ENCODE data around the gene ADAMTS8. TPM values are rescaled to one million over a fixed set of nuclear protein-coding genes. Genes with fewer than 3 reads are reported as not detected.

Gene ADAMTS8
- polyA plus RNA-seq, 1 donor (not counting 4 experiments of a cell fraction or from before 2014, with no cell fraction given), result not detected

- Histone ChIP-seq H3K4me2 (ENCODE audit: control insufficient read depth, extremely low read depth, insufficient read depth, low read depth, low read length) (no peak overlapping the region), H3K27ac (ENCODE audit: control insufficient read depth, insufficient read depth, low read length) (no peak overlapping the region), H3K9ac (ENCODE audit: control insufficient read depth, extremely low read depth, insufficient read depth, low read length) (no peak overlapping the region), H4K20me1 (ENCODE audit: control insufficient read depth, extremely low read depth, insufficient read depth, low read length) (no peaks in the 10 kb centered on the region), H3K36me3 (ENCODE audit: control insufficient read depth in 2 of 2, extremely low read depth in 1 of 2, insufficient read depth in 2 of 2, low read length in 2 of 2) (no peaks in the 10 kb centered on the region), H2AFZ (ENCODE audit: control insufficient read depth, low read length) (no peak overlapping the region), H3K79me2 (ENCODE audit: control insufficient read depth, insufficient read depth, low read length) (no peaks in the 10 kb centered on the region), H3K4me1 (ENCODE audit: control insufficient read depth, extremely low read depth, insufficient read depth, low read length) (peaks cover 33% of the 10 kb centered on the region), H3K4me3 (ENCODE audit: control insufficient read depth in 2 of 3, extremely low read depth in 1 of 3, insufficient read depth in 2 of 3, low read depth in 1 of 3, low read length in 3 of 3) (no peak overlapping the region), H3K9me1 (ENCODE audit: control insufficient read depth, extremely low read depth, insufficient read depth, low read length) (no peaks in the 10 kb centered on the region), H3K9me3 (ENCODE audit: control insufficient read depth, low read depth, low read length) (no peaks in the 10 kb centered on the region), H3K27me3 (ENCODE audit: control insufficient read depth, extremely low read depth, insufficient read depth, low read length) (peaks cover 12% of the 10 kb centered on the region)
- no peak for TF ChIP-seq EZH2 (IDR thresholded peaks at IDR 0.05; ENCODE audit: low read length)
- dilution Hi-C loops (cut with MboI; ENCODE audit: extremely low pct_ligation_motif_present, low sequenced_read_pairs), result no loop called here
- DNase-seq (ENCODE audit: low read depth, low spot score) (no peak), FAIRE-seq (no peak)
Observed at GRCh38 chr11:130404727-130405126, 23.7 kb downstream of the ADAMTS8 start.

- peaks cover 27% of the 10 kb centered on the region for H3K4me1 ChIP-seq (ENCODE audit: control insufficient read depth, extremely low read depth, insufficient read depth, low read length)
- H3K4me2 ChIP-seq (ENCODE audit: control insufficient read depth, extremely low read depth, insufficient read depth, low read depth, low read length), result no peak overlapping the region
- DNase-seq (ENCODE audit: low read depth, low spot score), result no peak
- no peak overlapping the region for H3K9ac ChIP-seq (ENCODE audit: control insufficient read depth, extremely low read depth, insufficient read depth, low read length)
- H3K4me3 ChIP-seq (ENCODE audit: control insufficient read depth in 2 of 3, extremely low read depth in 1 of 3, insufficient read depth in 2 of 3, low read depth in 1 of 3, low read length in 3 of 3), result no peak overlapping the region
- no peaks in the 10 kb centered on the region for H3K9me1 ChIP-seq (ENCODE audit: control insufficient read depth, extremely low read depth, insufficient read depth, low read length)
- H3K27ac ChIP-seq (ENCODE audit: control insufficient read depth, insufficient read depth, low read length), result no peak overlapping the region
- H3K9me3 ChIP-seq (ENCODE audit: control insufficient read depth, low read depth, low read length), result no peaks in the 10 kb centered on the region
- no peaks in the 10 kb centered on the region for H3K36me3 ChIP-seq (ENCODE audit: control insufficient read depth in 2 of 2, extremely low read depth in 1 of 2, insufficient read depth in 2 of 2, low read length in 2 of 2)
- H2AFZ ChIP-seq (ENCODE audit: control insufficient read depth, low read length), result no peak overlapping the region
- no peaks in the 10 kb centered on the region for H4K20me1 ChIP-seq (ENCODE audit: control insufficient read depth, extremely low read depth, insufficient read depth, low read length)
- H3K27me3 ChIP-seq (ENCODE audit: control insufficient read depth, extremely low read depth, insufficient read depth, low read length), result peaks cover 9% of the 10 kb centered on the region
- no peak for FAIRE-seq
- H3K79me2 ChIP-seq (ENCODE audit: control insufficient read depth, insufficient read depth, low read length), result no peaks in the 10 kb centered on the region
- dilution Hi-C loops (cut with MboI; ENCODE audit: extremely low pct_ligation_motif_present, low sequenced_read_pairs), result no loop called here
- TF ChIP-seq CTCF (optimal IDR thresholded peaks at IDR 0.05 in 1 of 3, IDR thresholded peaks at IDR 0.05 in 1 of 3, conservative IDR thresholded peaks at IDR 0.05 in 1 of 3; ENCODE audit: extremely low read depth in 1 of 3, insufficient read depth in 2 of 3, low read length in 3 of 3), result no peak
- TF ChIP-seq EZH2 (IDR thresholded peaks at IDR 0.05; ENCODE audit: low read length), result no peak
Observed at GRCh38 chr11:130403967-130404366, 24.4 kb downstream of the ADAMTS8 start.

GRCh38 chr11:130403271-130403804 lies 25.1 kb downstream of the ADAMTS8 start:
- peak overlapping the region; percentile 33 for H3K4me2 ChIP-seq (ENCODE audit: control insufficient read depth, extremely low read depth, insufficient read depth, low read depth, low read length)
- H3K4me1 ChIP-seq (ENCODE audit: control insufficient read depth, extremely low read depth, insufficient read depth, low read length), result peaks cover 26% of the 10 kb centered on the region
- dilution Hi-C loops (cut with MboI; ENCODE audit: extremely low pct_ligation_motif_present, low sequenced_read_pairs), result no loop called here
- no peaks in the 10 kb centered on the region for H4K20me1 ChIP-seq (ENCODE audit: control insufficient read depth, extremely low read depth, insufficient read depth, low read length)
- FAIRE-seq (peak; percentile 93), DNase-seq (ENCODE audit: low read depth, low spot score) (peak; percentile 25)
- H3K27me3 ChIP-seq (ENCODE audit: control insufficient read depth, extremely low read depth, insufficient read depth, low read length), result peaks cover 9% of the 10 kb centered on the region
- no peak overlapping the region for H3K27ac ChIP-seq (ENCODE audit: control insufficient read depth, insufficient read depth, low read length)
- no peak overlapping the region for H3K9ac ChIP-seq (ENCODE audit: control insufficient read depth, extremely low read depth, insufficient read depth, low read length)
- no peaks in the 10 kb centered on the region for H3K79me2 ChIP-seq (ENCODE audit: control insufficient read depth, insufficient read depth, low read length)
- TF ChIP-seq EZH2 (IDR thresholded peaks at IDR 0.05; ENCODE audit: low read length), result no peak
- TF ChIP-seq CTCF (optimal IDR thresholded peaks at IDR 0.05 in 1 of 3, IDR thresholded peaks at IDR 0.05 in 1 of 3, conservative IDR thresholded peaks at IDR 0.05 in 1 of 3; ENCODE audit: extremely low read depth in 1 of 3, insufficient read depth in 2 of 3, low read length in 3 of 3), result no peak
- no peaks in the 10 kb centered on the region for H3K9me3 ChIP-seq (ENCODE audit: control insufficient read depth, low read depth, low read length)
- no peak overlapping the region for H2AFZ ChIP-seq (ENCODE audit: control insufficient read depth, low read length)
- H3K9me1 ChIP-seq (ENCODE audit: control insufficient read depth, extremely low read depth, insufficient read depth, low read length), result no peaks in the 10 kb centered on the region
- no peaks in the 10 kb centered on the region for H3K36me3 ChIP-seq (ENCODE audit: control insufficient read depth in 2 of 2, extremely low read depth in 1 of 2, insufficient read depth in 2 of 2, low read length in 2 of 2)
- H3K4me3 ChIP-seq (ENCODE audit: control insufficient read depth in 2 of 3, extremely low read depth in 1 of 3, insufficient read depth in 2 of 3, low read depth in 1 of 3, low read length in 3 of 3), result no peak overlapping the region
